CD14-positive monocyte (primary cell): ENCODE results near the gene ASNSD1. TPM values are rescaled to one million over a fixed set of nuclear protein-coding genes. Genes with fewer than 3 reads are reported as not detected.
A peak's percentile ranks its signal among the peaks of the same experiment; 100 is the strongest.
"Not testable (repeated sequence)": the region's sequence is repeated elsewhere in the genome, so short reads cannot be mapped to it uniquely, and the experiment has no call there.

Experiments
- DNase-seq, 3 donors: peaks; one replicate each; pipeline ENCODE4 v3.0.0-alpha.2; 2011 to 2022
- H2AFZ ChIP-seq: 2 replicates; pipeline ENCODE4 v1.6.0; 2012; ENCODE audit warnings: mild to moderate bottlenecking, low read depth, low read length, inconsistent platforms; ENCODE audit not compliant: insufficient read depth, poor library complexity, severe bottlenecking
- H3K27ac ChIP-seq, 2 donors: 1 replicate in 1 of 2; 2 replicates in 1 of 2; pipeline ENCODE4 v1.5.1; 2012 to 2013; ENCODE audit warnings: low read length in 2 of 2, control low read depth in 1 of 2, inconsistent platforms in 1 of 2, low read depth in 1 of 2, mild to moderate bottlenecking in 1 of 2
- H3K27me3 ChIP-seq, 2 donors: one replicate each; pipeline versions ENCODE4 v1.6.0 to v1.6.1; 2011 to 2013; ENCODE audit warnings: low read length in 2 of 2; ENCODE audit not compliant: control insufficient read depth in 2 of 2, insufficient read depth in 2 of 2
- H3K36me3 ChIP-seq, 2 donors: replicated peaks in 1 of 2; 1 replicate in 1 of 2; 2 replicates in 1 of 2; pipeline versions ENCODE4 v1.5.1 to v1.6.1; 2012 to 2013; ENCODE audit warnings: low read length in 2 of 2, control low read depth in 1 of 2, inconsistent platforms in 1 of 2, mild to moderate bottlenecking in 1 of 2; ENCODE audit not compliant: insufficient read depth in 2 of 2, control insufficient read depth in 1 of 2
- H3K4me1 ChIP-seq, 2 donors: 1 replicate in 1 of 2; 2 replicates in 1 of 2; pipeline versions ENCODE4 v1.5.1 to v1.6.1; 2012 to 2013; ENCODE audit warnings: low read length in 2 of 2, control low read depth in 1 of 2, inconsistent platforms in 1 of 2, mild to moderate bottlenecking in 1 of 2, moderate library complexity in 1 of 2; ENCODE audit not compliant: insufficient read depth in 2 of 2, control insufficient read depth in 1 of 2
- H3K4me2 ChIP-seq: replicated peaks from 2 replicates; pipeline ENCODE3; 2012; ENCODE audit warnings: low read length, moderate library complexity, mild to moderate bottlenecking; ENCODE audit not compliant: poor library complexity, severe bottlenecking; ENCODE audit errors: extremely low read depth
- H3K4me3 ChIP-seq, 3 experiments: fragments of 200-600 bp in 1 of 3; sonication (generic) in 1 of 3; replicated peaks in 1 of 3; 1 replicate in 2 of 3; 2 replicates in 1 of 3; pipeline ENCODE4 v1.5.1; 2011 to 2013; ENCODE audit warnings: low read length in 3 of 3, mild to moderate bottlenecking in 3 of 3, control low read depth in 2 of 3, low read depth in 2 of 3, inconsistent platforms in 1 of 3, moderate library complexity in 1 of 3
- H3K79me2 ChIP-seq: 2 replicates; pipeline ENCODE4 v1.6.0; 2012; ENCODE audit warnings: mild to moderate bottlenecking, control low read depth, inconsistent platforms, low read length, moderate library complexity; ENCODE audit not compliant: insufficient read depth
- H3K9ac ChIP-seq: 2 replicates; pipeline ENCODE4 v1.6.0; 2017; ENCODE audit warnings: low read length, mild to moderate bottlenecking; ENCODE audit not compliant: insufficient read depth, poor library complexity, severe bottlenecking
- H3K9me3 ChIP-seq, 2 donors: replicated peaks in 1 of 2; 1 replicate in 1 of 2; 2 replicates in 1 of 2; pipeline versions ENCODE4 v1.5.1 to v1.6.1; 2012 to 2013; ENCODE audit warnings: low read length in 2 of 2, control low read depth in 1 of 2; ENCODE audit not compliant: control insufficient read depth in 1 of 2, insufficient read depth in 1 of 2
- H4K20me1 ChIP-seq: 2 replicates; pipeline ENCODE4 v1.6.0; 2012; ENCODE audit warnings: mild to moderate bottlenecking, low read length, control low read depth, moderate library complexity; ENCODE audit not compliant: insufficient read depth
- H3K27ac Mint-ChIP-seq, 7 donors: one replicate each; pipeline ENCODE4 v1.8.0; 2020; ENCODE audit warnings: mild to moderate bottlenecking in 7 of 7, mixed read lengths in 7 of 7, moderate library complexity in 6 of 7, inconsistent platforms in 2 of 7
- H3K27me3 Mint-ChIP-seq, 3 donors: one replicate each; pipeline ENCODE4 v1.8.0; 2021 to 2022; ENCODE audit warnings: low read depth in 3 of 3, mild to moderate bottlenecking in 3 of 3, mixed read lengths in 3 of 3, moderate library complexity in 3 of 3, inconsistent platforms in 1 of 3
- H3K36me3 Mint-ChIP-seq, 2 donors: one replicate each; pipeline ENCODE4 v1.8.0; 2020; ENCODE audit warnings: mixed read lengths in 2 of 2, inconsistent platforms in 1 of 2, mild to moderate bottlenecking in 1 of 2
- H3K4me1 Mint-ChIP-seq: one replicate; pipeline ENCODE4 v1.8.0; 2020; ENCODE audit warnings: mild to moderate bottlenecking, mixed read lengths
- H3K4me3 Mint-ChIP-seq, 2 donors: one replicate each; pipeline ENCODE4 v1.8.0; 2020; ENCODE audit warnings: mild to moderate bottlenecking in 2 of 2, mixed read lengths in 2 of 2, moderate library complexity in 1 of 2
- H3K9me3 Mint-ChIP-seq, 7 donors: one replicate each; pipeline ENCODE4 v1.8.0; 2020 to 2022; ENCODE audit warnings: mixed read lengths in 7 of 7, mild to moderate bottlenecking in 6 of 7, moderate library complexity in 6 of 7, inconsistent platforms in 2 of 7
- WGBS: methylation state at CpG from one replicate; pipeline ENCODE4 v1.1.5; 2013; ENCODE audit warnings: missing lambda C conversion rate; ENCODE audit not compliant: insufficient coverage; 5-methylcytosine and 5-hydroxymethylcytosine counted together
- intact Hi-C, 2 donors: fragments of 100-400 bp; cut with micrococcal nuclease; formaldehyde crosslinking; loops; one replicate each; pipeline versions ENCODE4 v1.15.0 to v1.15.1; 2023
- polyA plus RNA-seq, 3 donors: library from polyadenylated mRNA; depleted of rRNA in 1 of 3; unstranded in 2 of 3; stranded (reverse) in 1 of 3; fragments of 300-500 nt in 2 of 3; fragments of >200 nt in 1 of 3; fragmentation: Illumina TruSeq in 2 of 3; gene quantifications; 1 replicate in 2 of 3; 2 replicates in 1 of 3; pipeline ENCODE4 v1.2.3, GENCODE V29; 2012 to 2021
- TF ChIP-seq, protein P1 (sequence below): fragments of 200-600 bp; IDR thresholded peaks from one replicate; pipeline ENCODE4 v1.8.0; 2022; ENCODE audit warnings: antibody characterized with exemption, mild to moderate bottlenecking

Gene ASNSD1
- polyA plus RNA-seq, 3 donors, result 8.6 to 27.1 (median 26.6) TPM

DNA sequence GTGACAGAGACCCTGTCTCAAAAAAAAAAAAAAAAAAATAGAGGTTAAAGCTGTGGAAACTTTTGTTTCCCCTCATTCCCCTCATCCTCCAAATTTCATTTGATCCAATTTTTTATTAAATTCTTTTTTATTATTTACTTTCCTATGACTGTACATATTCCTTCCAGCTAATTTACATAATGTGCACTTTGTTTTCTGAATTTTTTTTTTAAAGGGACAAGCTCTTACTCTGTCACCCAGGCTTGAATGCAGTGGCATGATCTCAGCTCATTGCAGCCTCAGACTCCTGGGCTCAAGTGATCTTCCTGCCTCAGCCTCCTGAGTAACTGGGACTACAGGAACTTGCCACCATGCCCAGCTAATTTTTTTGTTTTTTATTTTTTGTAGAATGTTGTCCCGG, 23.6 kb downstream of the ASNSD1 start:
- Histone ChIP-seq H3K36me3 (no peaks in the 10 kb centered on the region), H3K79me2 (no peaks in the 10 kb centered on the region), H3K4me3 (no peak overlapping the region), H4K20me1 (no peaks in the 10 kb centered on the region), H3K9me3 (no peaks in the 10 kb centered on the region), H3K4me1 (no peaks in the 10 kb centered on the region), H3K27ac (no peak overlapping the region), H3K9ac (no peak overlapping the region), H2AFZ (no peak overlapping the region), H3K4me2 (no peak overlapping the region), H3K27me3 (no peaks in the 10 kb centered on the region)
- H3K27ac Mint-ChIP-seq, result peak overlapping the region in 1 of 7 donors; percentile 41
- peaks cover 0 to 7% of the 10 kb centered on the region in 2 donors for H3K36me3 Mint-ChIP-seq
- intact Hi-C loops, result no loop called here
- peaks cover 0 to 1% (median 0%) of the 10 kb centered on the region in 3 donors for H3K27me3 Mint-ChIP-seq
- no peaks in the 10 kb centered on the region for H3K9me3 Mint-ChIP-seq
- TF ChIP-seq, protein P1, sequence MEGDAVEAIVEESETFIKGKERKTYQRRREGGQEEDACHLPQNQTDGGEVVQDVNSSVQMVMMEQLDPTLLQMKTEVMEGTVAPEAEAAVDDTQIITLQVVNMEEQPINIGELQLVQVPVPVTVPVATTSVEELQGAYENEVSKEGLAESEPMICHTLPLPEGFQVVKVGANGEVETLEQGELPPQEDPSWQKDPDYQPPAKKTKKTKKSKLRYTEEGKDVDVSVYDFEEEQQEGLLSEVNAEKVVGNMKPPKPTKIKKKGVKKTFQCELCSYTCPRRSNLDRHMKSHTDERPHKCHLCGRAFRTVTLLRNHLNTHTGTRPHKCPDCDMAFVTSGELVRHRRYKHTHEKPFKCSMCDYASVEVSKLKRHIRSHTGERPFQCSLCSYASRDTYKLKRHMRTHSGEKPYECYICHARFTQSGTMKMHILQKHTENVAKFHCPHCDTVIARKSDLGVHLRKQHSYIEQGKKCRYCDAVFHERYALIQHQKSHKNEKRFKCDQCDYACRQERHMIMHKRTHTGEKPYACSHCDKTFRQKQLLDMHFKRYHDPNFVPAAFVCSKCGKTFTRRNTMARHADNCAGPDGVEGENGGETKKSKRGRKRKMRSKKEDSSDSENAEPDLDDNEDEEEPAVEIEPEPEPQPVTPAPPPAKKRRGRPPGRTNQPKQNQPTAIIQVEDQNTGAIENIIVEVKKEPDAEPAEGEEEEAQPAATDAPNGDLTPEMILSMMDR, result no peak
- no peak overlapping the region for H3K4me3 Mint-ChIP-seq
- no peak for DNase-seq
- no CpG with 5 or more reads among the region's 1 CpG for WGBS
- H3K4me1 Mint-ChIP-seq, result peaks cover 12% of the 10 kb centered on the region

DNA sequence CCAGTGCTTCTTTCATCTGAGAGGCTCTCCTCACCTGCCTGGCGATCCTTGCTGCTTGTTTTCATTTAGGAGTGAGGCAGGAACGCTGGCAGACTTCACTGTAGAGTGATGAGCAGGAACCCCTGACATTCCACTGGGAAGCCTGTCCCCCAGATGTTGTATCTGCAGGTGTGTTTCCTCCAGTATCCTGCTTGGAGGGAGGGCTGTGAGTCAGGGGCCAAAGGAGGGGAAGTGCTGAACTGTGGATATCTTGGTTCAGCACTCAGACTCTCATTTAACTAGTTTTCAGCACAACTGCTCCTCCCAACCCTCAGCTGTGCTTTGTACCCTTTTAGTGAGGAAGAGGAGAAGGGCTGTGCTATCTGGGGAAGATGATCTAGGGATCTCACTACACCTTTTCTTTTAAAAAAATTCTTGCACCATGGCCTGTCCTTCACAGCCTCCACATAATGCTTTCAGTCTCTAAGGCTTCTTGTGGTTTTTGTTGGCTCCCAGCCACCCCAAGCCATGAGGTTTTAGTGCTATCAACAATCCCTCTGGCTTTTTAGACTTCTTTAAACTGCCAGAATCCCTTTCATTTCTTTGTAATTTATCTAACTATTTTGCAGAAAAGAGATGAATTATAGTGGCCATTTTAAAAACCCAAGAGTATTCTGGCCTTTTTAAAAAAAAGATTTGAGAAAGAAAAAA, 24.4 kb downstream of the ASNSD1 start:
- no peaks in the 10 kb centered on the region for H3K79me2 ChIP-seq
- H3K36me3 ChIP-seq, result no peaks in the 10 kb centered on the region
- no peaks in the 10 kb centered on the region for H3K9me3 Mint-ChIP-seq
- no peak overlapping the region for H3K27ac ChIP-seq
- DNase-seq, result no peak
- peaks cover 0 to 8% of the 10 kb centered on the region in 2 donors for H3K36me3 Mint-ChIP-seq
- no peaks in the 10 kb centered on the region for H3K9me3 ChIP-seq
- peaks cover 7% of the 10 kb centered on the region for H3K4me1 Mint-ChIP-seq
- WGBS, result 71% methylated on average over 2 of the region's 2 CpGs
- no peak overlapping the region for H2AFZ ChIP-seq
- H3K27me3 Mint-ChIP-seq, result peaks cover 0 to 1% (median 0%) of the 10 kb centered on the region in 3 donors
- H3K27ac Mint-ChIP-seq, result peak overlapping the region in 1 of 7 donors; percentile 57
- H3K4me3 Mint-ChIP-seq, result no peak overlapping the region
- no peak overlapping the region for H3K4me2 ChIP-seq
- H3K9ac ChIP-seq, result no peak overlapping the region
- no peaks in the 10 kb centered on the region for H3K4me1 ChIP-seq
- no peaks in the 10 kb centered on the region for H4K20me1 ChIP-seq
- TF ChIP-seq, protein P1, result no peak
- H3K27me3 ChIP-seq, result no peaks in the 10 kb centered on the region
- intact Hi-C loops, result no loop called here
- no peak overlapping the region for H3K4me3 ChIP-seq

DNA sequence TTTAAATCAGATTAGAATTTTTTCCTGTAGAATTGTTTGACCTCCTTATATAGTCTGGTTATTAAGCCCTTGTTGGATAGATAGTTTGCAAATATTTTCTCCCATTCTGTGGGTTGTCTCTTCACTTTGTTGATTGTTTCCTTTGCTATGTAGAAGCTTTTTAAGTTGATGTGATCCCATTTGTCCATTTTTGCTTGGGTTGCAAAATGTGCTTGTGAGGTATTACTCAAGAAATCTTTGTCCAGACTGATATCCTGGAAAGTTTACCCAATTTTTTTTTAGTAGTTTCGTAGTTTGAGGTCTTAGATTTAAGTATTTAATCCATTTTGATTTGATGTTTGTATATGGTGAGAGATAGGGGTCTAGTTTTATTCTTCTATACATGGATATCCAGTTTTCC, 26.5 kb downstream of the ASNSD1 start:
- intact Hi-C loops, H3K27ac Mint-ChIP-seq: not testable (repeated sequence)

More for the DNA sequence above, 26.5 kb downstream of the ASNSD1 start:
- not testable (repeated sequence) for H3K4me1 Mint-ChIP-seq, H3K4me3 Mint-ChIP-seq, H3K4me3 ChIP-seq, H3K27me3 Mint-ChIP-seq, H3K36me3 ChIP-seq, H3K4me1 ChIP-seq, H3K9me3 Mint-ChIP-seq, H3K27me3 ChIP-seq, DNase-seq, H3K27ac ChIP-seq, H4K20me1 ChIP-seq, H3K79me2 ChIP-seq, H3K4me2 ChIP-seq, H3K9ac ChIP-seq, H2AFZ ChIP-seq, H3K36me3 Mint-ChIP-seq, H3K9me3 ChIP-seq
- no CpG with 5 or more reads among the region's 1 CpG for WGBS
